Skeletal muscle satellite cell (primary cell): ENCODE data around the gene HSPB1. TPM values are rescaled to one million over a fixed set of nuclear protein-coding genes. Genes with fewer than 3 reads are reported as not detected.

Experiments
- H3K27me3 ChIP-seq: 2 replicates; pipeline ENCODE4 v1.7.0; 2013; ENCODE audit warnings: low read length; ENCODE audit not compliant: control insufficient read depth, insufficient read depth
- H3K36me3 ChIP-seq: 2 replicates; pipeline ENCODE4 v1.7.0; 2013; ENCODE audit warnings: mild to moderate bottlenecking, control low read depth, low read length; ENCODE audit not compliant: insufficient read depth
- H3K4me1 ChIP-seq: 2 replicates; pipeline ENCODE4 v1.7.0; 2013; ENCODE audit warnings: low read length; ENCODE audit not compliant: control insufficient read depth, insufficient read depth
- H3K4me2 ChIP-seq: 2 replicates; pipeline ENCODE4 v1.7.0; 2013; ENCODE audit warnings: mild to moderate bottlenecking, low read length
- H3K4me3 ChIP-seq: 2 replicates; pipeline ENCODE4 v1.7.0; 2013; ENCODE audit warnings: low read length
- H3K9ac ChIP-seq: 2 replicates; pipeline ENCODE4 v1.7.0; 2013; ENCODE audit warnings: mild to moderate bottlenecking, low read depth, low read length, moderate library complexity
- H3K9me3 ChIP-seq: replicated peaks from 2 replicates; pipeline ENCODE4 v1.7.0; 2013; ENCODE audit warnings: mild to moderate bottlenecking, control low read depth, low read length
- total RNA-seq: library from RNA; depleted of rRNA; stranded (reverse); fragments of >200 nt; gene quantifications from 2 replicates; pipeline ENCODE4 v1.2.3, GENCODE V29; 2012; rRNA removed

Gene HSPB1
- 104 and 141 TPM in 2 replicates for total RNA-seq

GRCh38 chr7:76302347-76303201 lies at the start of gene HSPB1:
Gene HSPB1 (plus strand): TSS chr7:76302673. CDS start chr7:76302713, 40 bp downstream.
- Histone ChIP-seq H3K9ac (peak within 1 kb of the TSS; percentile 94), H3K4me1 (peaks cover 41% of the 10 kb centered on the region), H3K4me2 (peak within 1 kb of the TSS; percentile 85), H3K36me3 (peaks cover 12% of the 10 kb centered on the region), H3K27me3 (no peaks in the 10 kb centered on the region), H3K9me3 (no peaks in the 10 kb centered on the region), H3K4me3 (peak within 1 kb of the TSS; percentile 95)

- H3K4me1 ChIP-seq = no peaks in the 10 kb centered on the region
- H3K4me3 ChIP-seq = no peak overlapping the region
- no peak overlapping the region for H3K4me2 ChIP-seq
- no peaks in the 10 kb centered on the region for H3K9me3 ChIP-seq
- H3K27me3 ChIP-seq = peaks cover 12% of the 10 kb centered on the region
- no peak overlapping the region for H3K9ac ChIP-seq
- H3K36me3 ChIP-seq = no peaks in the 10 kb centered on the region
Observed at GRCh38 chr7:76254781-76255180, 47.7 kb upstream of the HSPB1 start.

DNA sequence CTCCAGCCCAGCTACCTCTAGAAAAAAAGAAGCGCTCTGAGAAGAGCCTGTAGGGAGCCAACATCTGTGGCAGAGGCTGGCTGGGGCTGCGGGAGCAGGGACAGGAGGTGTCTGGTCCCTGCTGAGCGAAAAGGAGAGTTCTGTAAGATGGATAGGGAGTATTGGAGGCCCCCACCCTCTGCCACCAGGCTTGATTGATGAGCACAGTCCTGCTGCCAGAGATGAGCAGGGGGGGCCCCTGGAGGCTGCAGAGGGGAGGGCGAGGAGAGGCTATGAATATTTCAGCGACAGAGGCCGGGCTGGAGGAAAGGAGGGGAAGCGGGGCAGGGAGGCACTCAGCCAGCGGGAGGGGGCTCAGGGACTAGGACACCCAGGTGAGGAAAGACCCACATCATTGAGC lies 44.5 kb upstream of the HSPB1 start:
- Histone ChIP-seq H3K4me1 (no peaks in the 10 kb centered on the region), H3K27me3 (peaks cover 20% of the 10 kb centered on the region), H3K4me2 (no peak overlapping the region), H3K9me3 (no peaks in the 10 kb centered on the region), H3K36me3 (no peaks in the 10 kb centered on the region), H3K9ac (no peak overlapping the region), H3K4me3 (no peak overlapping the region)

- H3K9me3 ChIP-seq = no peaks in the 10 kb centered on the region
- H3K4me1 ChIP-seq = no peaks in the 10 kb centered on the region
- peaks cover 20% of the 10 kb centered on the region for H3K27me3 ChIP-seq
- no peaks in the 10 kb centered on the region for H3K36me3 ChIP-seq
- H3K9ac ChIP-seq = no peak overlapping the region
- no peak overlapping the region for H3K4me3 ChIP-seq
- no peak overlapping the region for H3K4me2 ChIP-seq
Observed at GRCh38 chr7:76259124-76260093, 43.1 kb upstream of the HSPB1 start.

DNA sequence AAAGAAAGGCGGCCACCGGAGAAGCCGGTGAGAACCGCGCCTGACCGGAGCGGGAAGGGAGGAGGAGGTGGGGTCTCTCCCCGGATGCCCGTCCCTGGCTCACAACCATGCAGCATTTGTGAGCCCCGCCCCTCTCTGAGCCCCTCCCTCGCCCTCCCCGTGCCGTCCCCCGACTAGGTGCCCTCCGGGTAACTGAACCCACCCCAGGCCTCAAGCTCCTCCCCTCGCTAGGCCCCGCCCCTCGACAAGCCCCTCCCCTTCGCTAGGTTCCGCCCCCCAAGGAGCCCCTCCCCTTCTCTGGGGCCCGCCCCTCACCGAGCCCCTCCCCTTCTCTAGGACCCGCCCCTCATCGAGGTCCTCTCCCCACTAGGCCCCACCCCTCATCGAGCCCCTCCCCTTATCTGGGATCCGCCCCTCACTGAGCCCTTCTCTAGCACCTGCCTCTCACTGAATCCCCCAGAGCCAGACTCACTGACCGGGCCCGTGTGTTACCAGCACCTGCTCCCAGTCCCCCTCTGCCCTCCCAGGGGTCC lies 42.2 kb upstream of the HSPB1 start:
- Histone ChIP-seq H3K4me1 (no peaks in the 10 kb centered on the region), H3K36me3 (no peaks in the 10 kb centered on the region), H3K9me3 (no peaks in the 10 kb centered on the region), H3K4me3 (no peak overlapping the region), H3K9ac (no peak overlapping the region), H3K4me2 (no peak overlapping the region), H3K27me3 (peaks cover 20% of the 10 kb centered on the region)

DNA sequence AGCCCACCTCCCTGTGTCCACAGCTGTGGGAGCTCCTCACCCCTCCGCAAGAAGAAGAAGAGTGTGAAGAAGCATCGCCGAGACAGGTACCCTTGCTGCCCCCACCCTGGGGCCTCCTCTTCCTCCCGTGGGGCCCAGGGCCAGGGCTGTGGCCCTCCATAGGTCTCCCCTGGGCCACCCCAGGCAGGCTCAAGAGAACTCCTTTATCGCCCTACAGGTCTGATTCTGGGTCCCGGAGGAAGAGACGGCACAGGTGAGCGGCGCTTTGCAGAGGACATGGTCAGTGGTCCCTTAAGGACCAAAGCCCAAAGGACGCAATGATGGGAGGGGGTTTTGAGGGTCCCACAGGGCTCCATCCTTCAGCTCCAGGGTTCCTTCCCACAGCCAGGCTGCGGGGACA lies 41.1 kb upstream of the HSPB1 start:
- no peaks in the 10 kb centered on the region for H3K36me3 ChIP-seq
- no peak overlapping the region for H3K9ac ChIP-seq
- no peaks in the 10 kb centered on the region for H3K4me1 ChIP-seq
- no peaks in the 10 kb centered on the region for H3K9me3 ChIP-seq
- no peak overlapping the region for H3K4me2 ChIP-seq
- peaks cover 20% of the 10 kb centered on the region for H3K27me3 ChIP-seq
- no peak overlapping the region for H3K4me3 ChIP-seq

DNA sequence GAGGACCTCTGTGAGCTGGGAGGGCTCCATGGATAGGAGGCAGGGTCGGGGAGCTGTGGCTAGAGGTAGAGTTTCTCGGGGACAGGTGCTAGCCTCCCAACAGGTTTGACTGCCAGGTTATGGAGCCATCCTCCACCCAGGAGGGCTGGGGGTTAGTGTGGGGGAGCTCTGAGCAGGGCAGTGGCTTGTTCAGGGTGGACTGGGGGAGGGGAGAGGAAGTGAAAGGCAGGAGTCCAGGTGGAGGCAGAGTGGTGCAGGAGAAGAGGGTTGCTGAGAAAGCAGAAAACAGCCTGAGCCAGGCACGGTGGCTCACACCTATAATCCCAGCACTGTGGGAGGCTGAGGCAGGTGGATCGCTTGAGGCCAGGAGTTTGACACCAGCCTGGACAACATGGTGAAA lies 40.5 kb upstream of the HSPB1 start:
- Histone ChIP-seq H3K4me3 (no peak overlapping the region), H3K9ac (no peak overlapping the region), H3K4me1 (peaks cover 1% of the 10 kb centered on the region), H3K4me2 (no peak overlapping the region), H3K36me3 (no peaks in the 10 kb centered on the region), H3K9me3 (no peaks in the 10 kb centered on the region), H3K27me3 (peaks cover 25% of the 10 kb centered on the region)

GRCh38 chr7:76262683-76263402 lies 39.6 kb upstream of the HSPB1 start:
- Histone ChIP-seq H3K36me3 (no peaks in the 10 kb centered on the region), H3K4me2 (no peak overlapping the region), H3K9ac (no peak overlapping the region), H3K4me1 (peaks cover 4% of the 10 kb centered on the region), H3K9me3 (no peaks in the 10 kb centered on the region), H3K4me3 (no peak overlapping the region), H3K27me3 (peaks cover 28% of the 10 kb centered on the region)

DNA sequence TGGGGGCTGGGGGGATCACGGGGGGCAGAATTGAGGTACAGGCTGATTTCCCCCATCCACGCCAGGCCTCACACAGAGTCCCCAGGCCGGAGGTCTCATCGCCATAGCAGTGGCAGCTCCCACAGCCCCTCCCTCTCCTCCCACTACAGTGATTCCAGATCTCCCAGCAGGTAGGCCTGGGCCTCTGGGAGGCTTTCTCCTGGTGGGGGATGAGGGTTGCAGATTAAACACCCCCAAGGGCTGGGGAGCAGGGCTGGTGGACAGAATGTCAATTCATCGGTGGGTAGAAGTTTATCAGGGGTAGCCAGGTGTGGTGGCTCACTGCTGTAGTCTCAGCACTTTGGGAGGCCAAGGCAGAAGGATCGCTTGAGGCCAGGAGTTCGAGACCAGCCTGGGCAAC lies 37.2 kb upstream of the HSPB1 start:
- Histone ChIP-seq H3K27me3 (peaks cover 38% of the 10 kb centered on the region), H3K4me1 (peaks cover 4% of the 10 kb centered on the region), H3K4me3 (no peak overlapping the region), H3K9me3 (no peaks in the 10 kb centered on the region), H3K4me2 (no peak overlapping the region), H3K9ac (no peak overlapping the region), H3K36me3 (no peaks in the 10 kb centered on the region)

DNA sequence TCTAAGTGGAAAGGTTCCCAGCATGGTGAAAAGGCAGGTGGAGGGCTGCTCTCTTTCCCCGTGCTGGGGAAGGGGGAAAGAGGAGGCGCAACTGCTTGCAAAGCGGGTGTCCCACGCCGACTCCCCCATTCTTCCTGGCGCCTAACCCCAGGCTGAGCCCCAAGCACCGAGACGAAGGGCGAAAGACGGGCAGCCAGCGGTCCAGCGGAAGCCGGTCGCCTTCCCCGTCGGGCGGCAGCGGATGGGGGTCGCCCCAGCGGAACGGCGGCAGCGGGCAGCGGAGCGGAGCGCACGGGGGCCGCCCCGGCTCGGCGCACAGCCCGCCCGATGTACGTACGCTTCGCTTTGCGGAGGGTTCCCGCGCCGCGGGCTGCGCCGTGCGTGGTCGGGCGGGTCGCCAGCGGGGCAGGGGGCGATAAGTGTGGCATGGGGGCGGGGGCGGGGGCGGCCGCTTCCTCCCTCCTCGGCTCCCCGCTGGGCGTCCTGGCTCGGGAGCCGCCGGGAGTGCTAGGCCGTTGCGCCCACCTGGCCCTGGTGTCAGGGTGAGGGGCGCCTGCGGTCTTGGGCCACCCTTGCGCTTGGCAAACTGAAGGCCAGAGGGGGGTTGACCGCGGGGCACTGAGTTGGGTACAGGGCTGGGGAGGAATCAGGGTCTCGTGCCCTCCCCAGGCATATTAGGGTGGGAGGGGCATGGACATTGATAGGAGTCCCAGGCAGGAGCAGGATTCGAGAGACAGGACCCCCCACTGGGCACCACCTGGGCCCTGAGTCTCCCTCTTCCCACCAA lies 35.2 kb upstream of the HSPB1 start:
- Histone ChIP-seq H3K4me2 (peak overlapping the region; percentile 70), H3K4me1 (peaks cover 4% of the 10 kb centered on the region), H3K4me3 (peak overlapping the region; percentile 47), H3K9ac (no peak overlapping the region), H3K9me3 (no peaks in the 10 kb centered on the region), H3K27me3 (peaks cover 46% of the 10 kb centered on the region), H3K36me3 (no peaks in the 10 kb centered on the region)
